Neutrophil (primary cell): ENCODE results near the gene MAP3K2.

ENCODE experiments used
- H3K27ac ChIP-seq: fragments of 200-600 bp; sonication (generic); 2 replicates; pipeline ENCODE4 v1.5.1; 2016; ENCODE audit warnings: mild to moderate bottlenecking, moderate library complexity
- H3K27me3 ChIP-seq: fragments of 200-600 bp; sonication (generic); 2 replicates; pipeline ENCODE4 v1.6.0; 2016; ENCODE audit warnings: mild to moderate bottlenecking
- H3K36me3 ChIP-seq: fragments of 200-600 bp; sonication (generic); 2 replicates; pipeline ENCODE4 v1.5.1; 2017
- H3K4me1 ChIP-seq, 2 experiments: fragments of 200-600 bp in 1 of 2; sonication (generic) in 1 of 2; 1 replicate in 1 of 2; 2 replicates in 1 of 2; pipeline versions ENCODE4 v1.5.1 to v1.6.1; 2013 to 2016; ENCODE audit warnings: low read depth in 1 of 2, low read length in 1 of 2, mild to moderate bottlenecking in 1 of 2, moderate library complexity in 1 of 2; ENCODE audit not compliant: control insufficient read depth in 1 of 2, insufficient read depth in 1 of 2
- H3K4me3 ChIP-seq, 2 experiments: fragments of 200-600 bp in 1 of 2; sonication (generic) in 1 of 2; 1 replicate in 1 of 2; 2 replicates in 1 of 2; pipeline ENCODE4 v1.5.1; 2013 to 2016; ENCODE audit warnings: low read depth in 1 of 2, low read length in 1 of 2, mild to moderate bottlenecking in 1 of 2, moderate library complexity in 1 of 2
- H3K9me3 ChIP-seq: fragments of 200-600 bp; sonication (generic); 2 replicates; pipeline ENCODE4 v1.5.1; 2016
- TF ChIP-seq, protein P1 (sequence below): fragments of 200-600 bp; sonication (generic); IDR thresholded peaks from 2 replicates; pipeline ENCODE4 v1.5.1; 2016; ENCODE audit warnings: antibody characterized with exemption

MAP3K2 gene

DNA sequence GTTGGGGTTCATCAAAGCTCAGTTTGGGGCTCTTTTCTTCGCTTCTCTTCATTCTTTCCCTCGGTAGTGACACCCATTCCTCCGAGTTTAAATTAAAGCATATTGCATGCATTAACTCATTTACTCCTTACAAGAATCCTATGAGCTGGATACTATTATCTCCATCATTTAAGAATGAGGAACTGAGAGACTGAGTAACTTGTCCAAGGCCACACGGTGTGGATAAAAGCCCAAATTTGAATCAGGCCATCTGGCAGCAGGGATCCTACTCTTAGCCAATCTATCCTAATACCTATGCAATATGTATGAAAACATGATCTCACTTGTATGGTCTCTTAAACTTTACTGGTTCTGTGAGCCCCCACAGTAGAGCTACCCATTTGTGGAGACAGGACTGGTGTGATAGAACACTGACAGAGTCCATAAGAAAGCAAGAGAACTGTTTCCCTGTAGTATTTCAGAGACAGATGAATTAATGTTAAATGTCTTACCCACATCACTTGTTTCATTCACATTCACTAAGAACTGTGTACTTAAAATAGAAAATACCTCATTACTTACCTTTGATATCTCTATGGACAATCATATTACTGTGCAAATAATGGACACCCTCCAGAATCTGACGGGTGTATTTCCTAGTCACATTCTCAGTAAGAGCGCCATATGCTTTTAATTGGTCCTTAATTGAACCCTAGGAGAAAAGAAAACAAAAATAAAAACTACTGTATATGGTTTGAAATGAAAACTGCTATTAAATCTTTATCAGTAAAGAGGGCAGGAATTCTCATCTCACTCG lies 73.4 kb downstream of the MAP3K2 start:
- Histone ChIP-seq H3K27me3 (no peaks in the 10 kb centered on the region), H3K9me3 (no peaks in the 10 kb centered on the region), H3K4me1 (no peaks in the 10 kb centered on the region), H3K27ac (no peak overlapping the region), H3K4me3 (no peak overlapping the region), H3K36me3 (peaks cover 97% of the 10 kb centered on the region)
- TF ChIP-seq, protein P1, sequence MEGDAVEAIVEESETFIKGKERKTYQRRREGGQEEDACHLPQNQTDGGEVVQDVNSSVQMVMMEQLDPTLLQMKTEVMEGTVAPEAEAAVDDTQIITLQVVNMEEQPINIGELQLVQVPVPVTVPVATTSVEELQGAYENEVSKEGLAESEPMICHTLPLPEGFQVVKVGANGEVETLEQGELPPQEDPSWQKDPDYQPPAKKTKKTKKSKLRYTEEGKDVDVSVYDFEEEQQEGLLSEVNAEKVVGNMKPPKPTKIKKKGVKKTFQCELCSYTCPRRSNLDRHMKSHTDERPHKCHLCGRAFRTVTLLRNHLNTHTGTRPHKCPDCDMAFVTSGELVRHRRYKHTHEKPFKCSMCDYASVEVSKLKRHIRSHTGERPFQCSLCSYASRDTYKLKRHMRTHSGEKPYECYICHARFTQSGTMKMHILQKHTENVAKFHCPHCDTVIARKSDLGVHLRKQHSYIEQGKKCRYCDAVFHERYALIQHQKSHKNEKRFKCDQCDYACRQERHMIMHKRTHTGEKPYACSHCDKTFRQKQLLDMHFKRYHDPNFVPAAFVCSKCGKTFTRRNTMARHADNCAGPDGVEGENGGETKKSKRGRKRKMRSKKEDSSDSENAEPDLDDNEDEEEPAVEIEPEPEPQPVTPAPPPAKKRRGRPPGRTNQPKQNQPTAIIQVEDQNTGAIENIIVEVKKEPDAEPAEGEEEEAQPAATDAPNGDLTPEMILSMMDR, result no peak

DNA sequence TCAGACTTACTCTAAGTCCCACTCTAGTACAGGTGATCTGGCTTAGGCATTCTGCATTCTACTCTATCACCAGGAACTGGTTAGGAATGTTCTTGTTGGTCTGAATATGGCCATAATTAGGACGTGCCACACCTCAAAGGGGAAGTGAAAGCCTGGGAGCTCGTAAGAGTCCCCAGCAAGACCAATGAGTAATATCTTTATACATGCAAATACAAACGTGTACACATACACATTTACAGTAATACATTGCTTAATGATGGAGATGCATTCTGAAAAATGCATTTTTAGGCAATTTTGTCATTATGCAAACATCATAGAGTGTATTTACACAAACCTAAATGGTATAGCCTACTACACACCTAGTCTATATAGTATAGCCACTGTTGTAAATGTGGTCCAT lies 74.4 kb downstream of the MAP3K2 start:
- no peaks in the 10 kb centered on the region for H3K9me3 ChIP-seq
- no peak overlapping the region for H3K27ac ChIP-seq
- H3K4me1 ChIP-seq, result no peaks in the 10 kb centered on the region
- TF ChIP-seq, protein P1, result no peak
- no peaks in the 10 kb centered on the region for H3K27me3 ChIP-seq
- no peak overlapping the region for H3K4me3 ChIP-seq
- peaks cover 93% of the 10 kb centered on the region for H3K36me3 ChIP-seq

GRCh38 chr2:127310980-127311379 lies 76.8 kb downstream of the MAP3K2 start:
- H3K4me1 ChIP-seq, result peaks cover 9 to 10% of the 10 kb centered on the region in 2 experiments
- H3K36me3 ChIP-seq, result peaks cover 87% of the 10 kb centered on the region
- H3K9me3 ChIP-seq, result no peaks in the 10 kb centered on the region
- TF ChIP-seq, protein P1, result no peak
- no peak overlapping the region for H3K4me3 ChIP-seq
- no peak overlapping the region for H3K27ac ChIP-seq
- no peaks in the 10 kb centered on the region for H3K27me3 ChIP-seq

GRCh38 chr2:127309468-127309867 lies 78.3 kb downstream of the MAP3K2 start:
- Histone ChIP-seq H3K4me3 (no peak overlapping the region), H3K27me3 (no peaks in the 10 kb centered on the region), H3K27ac (no peak overlapping the region), H3K9me3 (no peaks in the 10 kb centered on the region), H3K36me3 (peaks cover 72% of the 10 kb centered on the region), H3K4me1 (peaks cover 21 to 22% of the 10 kb centered on the region in 2 experiments)
- TF ChIP-seq, protein P1, result no peak

DNA sequence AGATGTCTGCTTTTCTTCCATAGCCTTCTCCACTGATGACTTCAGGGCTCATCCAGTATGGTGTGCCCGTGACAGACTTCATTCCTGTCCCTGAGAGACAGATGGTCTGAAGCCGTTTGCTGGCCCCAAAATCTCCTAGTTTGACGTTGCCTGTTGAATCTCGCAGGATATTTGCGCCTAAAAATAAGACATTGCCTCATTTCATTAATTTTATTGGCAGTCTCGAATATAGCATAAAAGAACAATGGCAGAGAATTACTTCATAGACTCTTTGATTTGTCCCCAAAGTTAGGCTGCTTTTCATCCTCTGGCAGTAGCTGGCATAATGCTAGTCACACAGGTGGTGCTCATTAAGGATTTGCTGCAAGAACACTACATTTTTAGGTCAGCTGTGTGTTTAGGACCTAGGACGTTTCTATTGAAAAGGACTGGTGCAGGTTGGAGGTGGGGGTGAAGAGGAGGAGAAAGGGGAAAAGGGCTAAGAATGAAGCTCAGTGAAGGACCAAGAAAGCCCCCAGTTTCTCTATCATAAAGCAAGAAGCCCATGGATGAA lies 79.1 kb downstream of the MAP3K2 start:
- H3K27ac ChIP-seq, result peak overlapping the region; percentile 39
- H3K4me3 ChIP-seq, result no peak overlapping the region
- TF ChIP-seq, protein P1, result no peak
- H3K27me3 ChIP-seq, result no peaks in the 10 kb centered on the region
- H3K9me3 ChIP-seq, result no peaks in the 10 kb centered on the region
- peaks cover 22 to 24% of the 10 kb centered on the region in 2 experiments for H3K4me1 ChIP-seq
- peaks cover 68% of the 10 kb centered on the region for H3K36me3 ChIP-seq
